ENCODE measurements around the gene STEAP2. TPM values are rescaled to one million over a fixed set of nuclear protein-coding genes. Genes with fewer than 3 reads are reported as not detected.

The STEAP2 gene
- total and polyA plus RNA-seq, 2 of the 4 experiments (the other 2 are of a cell fraction), result 1.8 to 3.9 TPM

GRCh38 chr7:90178166-90178565, 33.4 kb upstream of the STEAP2 start:
- Histone ChIP-seq H3K79me1 (ENCODE audit: low read depth in 1 of 2, low read length in 2 of 2) (no peaks in the 10 kb centered on the region), H4K5ac (ENCODE audit: low read depth, low read length) (no peak overlapping the region), H3K4me2 (ENCODE audit: low read depth, low read length) (no peak overlapping the region), H2BK120ac (ENCODE audit: low read depth, low read length) (no peak overlapping the region), H4K8ac (ENCODE audit: low read depth in 2 of 2, low read length in 2 of 2) (no peak overlapping the region), H3K36me3 (ENCODE audit: control insufficient read depth, insufficient read depth, low read length) (no peaks in the 10 kb centered on the region), H3K56ac (ENCODE audit: extremely low read depth, insufficient read depth, low read length) (no peak overlapping the region), H2AFZ (replicated peaks; ENCODE audit: low read length, poor library complexity) (no peak overlapping the region), H3K27ac (ENCODE audit: insufficient read depth, low read length) (no peak overlapping the region), H2BK20ac (ENCODE audit: low read depth, low read length) (no peak overlapping the region; the same call in 1 of the 2 replicates), H3K27me3 (ENCODE audit: control insufficient read depth, insufficient read depth, low read length) (no peaks in the 10 kb centered on the region), H3K9ac (ENCODE audit: low read depth, low read length) (no peak overlapping the region), H3K4me3 (ENCODE audit: insufficient read depth, low read depth, low read length) (no peak overlapping the region), H3K23ac (ENCODE audit: low read depth, low read length) (no peak overlapping the region), H3K4me1 (ENCODE audit: control insufficient read depth, insufficient read depth, low read length) (peaks cover 5% of the 10 kb centered on the region), H3K9me3 (ENCODE audit: control insufficient read depth, insufficient read depth, low read length) (no peaks in the 10 kb centered on the region), H3K4ac (ENCODE audit: low read depth, low read length) (no peak overlapping the region), H3K18ac (ENCODE audit: low read depth, low read length) (no peak overlapping the region), H3K9me1 (ENCODE audit: insufficient read depth, low read length) (no peaks in the 10 kb centered on the region), H2AK9ac (replicated peaks; ENCODE audit: low read depth, low read length, poor library complexity) (no peak overlapping the region), H4K20me1 (ENCODE audit: insufficient read depth, low read length) (no peaks in the 10 kb centered on the region), H2BK5ac (ENCODE audit: low read depth, low read length, poor library complexity, severe bottlenecking) (no peak overlapping the region), H2BK15ac (ENCODE audit: low read depth, low read length) (no peak overlapping the region), H3K14ac (replicated peaks; ENCODE audit: low read depth, low read length) (no peak overlapping the region), H4K91ac (ENCODE audit: insufficient read depth, low read depth, low read length) (no peak overlapping the region), H2AK5ac (ENCODE audit: low read depth, low read length) (no peak overlapping the region)
- TF ChIP-seq NFE2L2 (IDR thresholded peaks at IDR 0.05; ENCODE audit: low read depth, low read length), result no peak
- no peak for TF ChIP-seq MAFK (IDR thresholded peaks at IDR 0.05; ENCODE audit: low read depth, low read length)
- no peak for TF ChIP-seq POLR2A (IDR thresholded peaks at IDR 0.05; ENCODE audit: low read depth, low read length)
- no peak for TF ChIP-seq CHD1 (IDR thresholded peaks at IDR 0.05; ENCODE audit: low read depth, low read length)
- TF ChIP-seq FOS (IDR thresholded peaks at IDR 0.05; ENCODE audit: low read depth, low read length), result no peak
- TF ChIP-seq MAZ (IDR thresholded peaks at IDR 0.05; ENCODE audit: borderline replicate concordance, low read depth, low read length), result no peak
- no peak for TF ChIP-seq RCOR1 (IDR thresholded peaks at IDR 0.05; ENCODE audit: insufficient replicate concordance, low read length)
- no peak for TF ChIP-seq CEBPB (IDR thresholded peaks at IDR 0.05; ENCODE audit: low read depth, low read length)
- no peak for TF ChIP-seq RAD21 (IDR thresholded peaks at IDR 0.05; ENCODE audit: low read length)
- TF ChIP-seq MXI1 (IDR thresholded peaks at IDR 0.05; ENCODE audit: borderline replicate concordance, low read depth, low read length), result no peak
- no peak for TF ChIP-seq USF2 (IDR thresholded peaks at IDR 0.05; ENCODE audit: low read depth, low read length)
- no peak for TF ChIP-seq BHLHE40 (IDR thresholded peaks at IDR 0.05; ENCODE audit: low read depth, low read length)
- no peak for TF ChIP-seq RFX5 (IDR thresholded peaks at IDR 0.05; ENCODE audit: low read depth, low read length)
- no peak for TF ChIP-seq ELK1 (IDR thresholded peaks at IDR 0.05; ENCODE audit: borderline replicate concordance, low read depth, low read length)
- no peak for TF ChIP-seq CTCF (conservative IDR thresholded peaks at IDR 0.05; ENCODE audit: low read depth, low read length)
- POLR2A ChIA-PET (ENCODE audit: unreplicated experiment), result no interaction called here
- intact Hi-C loops (cut with micrococcal nuclease), result no loop called here
- no peak for DNase-seq
- no peak for ATAC-seq (ENCODE audit: low read depth)
- dilution Hi-C loops (cut with HindIII; ENCODE audit: low sequenced_read_pairs, unreplicated experiment), result no loop called here
- in situ Hi-C loops (cut with MboI; ENCODE audit: low sequenced_read_pairs), result no loop called here
- CTCF ChIA-PET, result no interaction called here
- no CpG with 5 or more reads among the region's 2 CpGs for WGBS, 2 experiments (ENCODE audit: extremely low coverage in 2 of 2, insufficient read length in 1 of 2)
- BruUV-seq (replicated peaks), result no TSS peak

Measured in IMR-90 (cell line).